GM23338 (cell line): ENCODE measurements around the gene SVBP. TPM values are rescaled to one million over a fixed set of nuclear protein-coding genes. Genes with fewer than 3 reads are reported as not detected.

Experiments
- ATAC-seq: fragments of 200-7000 bp; cut with Tn5 transposase; 3 replicates; pipeline ENCODE4 v1.9.1; 2020
- DNase-seq: peaks from one replicate; pipeline ENCODE4 v3.0.0-alpha.2; 2015; ENCODE audit warnings: low spot score
- H2AFZ ChIP-seq: fragments of 200-600 bp; sonication (generic); 2 replicates; pipeline ENCODE4 v1.8.0; 2016; ENCODE audit warnings: antibody characterized with exemption, mild to moderate bottlenecking, moderate library complexity
- H3F3A ChIP-seq: fragments of 200-600 bp; sonication (generic); replicated peaks from 2 replicates; pipeline ENCODE4 v1.8.0; 2017; ENCODE audit warnings: antibody characterized with exemption, mixed run types, low read depth
- H3K27ac ChIP-seq: fragments of 200-600 bp; sonication (generic); 2 replicates; pipeline ENCODE4 v1.6.1; 2016; ENCODE audit warnings: low read depth
- H3K27me3 ChIP-seq: fragments of 200-600 bp; sonication (generic); 2 replicates; pipeline ENCODE4 v1.8.0; 2016; ENCODE audit warnings: mild to moderate bottlenecking, mixed run types, moderate library complexity; ENCODE audit not compliant: insufficient read depth
- H3K36me3 ChIP-seq: fragments of 200-600 bp; sonication (generic); 2 replicates; pipeline ENCODE4 v1.8.0; 2016; ENCODE audit warnings: mild to moderate bottlenecking; ENCODE audit not compliant: insufficient read depth
- H3K4me1 ChIP-seq: fragments of 200-600 bp; sonication (generic); 2 replicates; pipeline ENCODE4 v1.8.0; 2016; ENCODE audit warnings: mild to moderate bottlenecking, moderate library complexity; ENCODE audit not compliant: insufficient read depth
- H3K4me2 ChIP-seq: fragments of 200-600 bp; sonication (generic); 2 replicates; pipeline ENCODE4 v1.7.1; 2017; ENCODE audit warnings: mixed run types
- H3K4me3 ChIP-seq: fragments of 200-600 bp; sonication (generic); 2 replicates; pipeline ENCODE4 v1.6.1; 2016; ENCODE audit warnings: mixed run types
- H3K79me2 ChIP-seq: fragments of 200-600 bp; sonication (generic); replicated peaks from 2 replicates; pipeline ENCODE4 v1.8.0; 2017; ENCODE audit warnings: mild to moderate bottlenecking; ENCODE audit not compliant: insufficient read depth
- H3K9me2 ChIP-seq: fragments of 200-600 bp; sonication (generic); 2 replicates; pipeline ENCODE4 v1.8.0; 2017; ENCODE audit not compliant: insufficient read depth
- H4K20me1 ChIP-seq: fragments of 200-600 bp; sonication (generic); replicated peaks from 2 replicates; pipeline ENCODE4 v1.8.0; 2017; ENCODE audit warnings: mild to moderate bottlenecking; ENCODE audit not compliant: insufficient read depth
- H3K27ac Mint-ChIP-seq: 2 replicates; pipeline ENCODE4 v1.8.0; 2020; ENCODE audit warnings: inconsistent platforms, mild to moderate bottlenecking, moderate library complexity, mixed read lengths
- H3K27me3 Mint-ChIP-seq: 3 replicates; pipeline ENCODE4 v1.8.0; 2022; ENCODE audit warnings: low read depth, mild to moderate bottlenecking, moderate library complexity, mixed read lengths, inconsistent platforms; ENCODE audit not compliant: insufficient read depth, poor library complexity
- H3K36me3 Mint-ChIP-seq: 3 replicates; pipeline ENCODE4 v1.8.0; 2021; ENCODE audit warnings: low read depth, mild to moderate bottlenecking, inconsistent platforms, moderate library complexity, mixed read lengths
- H3K4me1 Mint-ChIP-seq: 3 replicates; pipeline ENCODE4 v1.8.0; 2020; ENCODE audit warnings: mild to moderate bottlenecking, inconsistent platforms, mixed read lengths
- H3K4me3 Mint-ChIP-seq: 3 replicates; pipeline ENCODE4 v1.8.0; 2021; ENCODE audit warnings: moderate library complexity, mild to moderate bottlenecking, inconsistent platforms, mixed read lengths
- H3K9me3 Mint-ChIP-seq: 3 replicates; pipeline ENCODE4 v1.8.0; 2020; ENCODE audit warnings: moderate library complexity, mild to moderate bottlenecking, inconsistent platforms, mixed read lengths
- CREB1 ChIP-seq: fragments of 250-450 bp; sonication (Bioruptor Pico); IDR thresholded peaks from 2 replicates; pipeline ENCODE4 v1.5.0; 2020; ENCODE audit warnings: low read depth, mild to moderate bottlenecking, moderate library complexity
- ETS1 ChIP-seq: IDR thresholded peaks from 2 replicates; pipeline ENCODE4 v1.6.1; 2016; ENCODE audit warnings: antibody characterized with exemption
- EZH2 ChIP-seq: fragments of 200-600 bp; sonication (generic); IDR thresholded peaks from one replicate; pipeline ENCODE4 v1.8.0; 2017; ENCODE audit warnings: antibody characterized with exemption, mild to moderate bottlenecking, low read depth; ENCODE audit not compliant: unreplicated experiment
- EZH2phosphoT487 ChIP-seq: fragments of 200-600 bp; sonication (generic); IDR thresholded peaks from one replicate; pipeline ENCODE4 v1.8.1; 2018; ENCODE audit warnings: antibody characterized with exemption; ENCODE audit not compliant: unreplicated experiment
- JUNB ChIP-seq: IDR thresholded peaks from one replicate; pipeline ENCODE4 v1.6.1; 2016; ENCODE audit warnings: antibody characterized with exemption; ENCODE audit not compliant: unreplicated experiment
- POLR2AphosphoS5 ChIP-seq: IDR thresholded peaks from 2 replicates; pipeline ENCODE4 v1.6.1; 2016; ENCODE audit warnings: antibody characterized with exemption, low read depth
- REST ChIP-seq: IDR thresholded peaks from one replicate; pipeline ENCODE4 v1.6.1; 2018; ENCODE audit warnings: antibody characterized with exemption; ENCODE audit not compliant: unreplicated experiment
- STAT1 ChIP-seq: IDR thresholded peaks from one replicate; pipeline ENCODE4 v1.6.1; 2016; ENCODE audit warnings: antibody characterized with exemption; ENCODE audit not compliant: unreplicated experiment
- ZNF114 ChIP-seq: fragments of 250-450 bp; sonication (Bioruptor Pico); IDR thresholded peaks from 2 replicates; pipeline ENCODE4 v1.5.0; 2020; ENCODE audit warnings: mild to moderate bottlenecking, moderate library complexity
- ZNF331 ChIP-seq: fragments of 250-450 bp; sonication (Bioruptor Pico); IDR thresholded peaks from 2 replicates; pipeline ENCODE4 v1.5.0; 2020; ENCODE audit warnings: low read depth, mild to moderate bottlenecking, moderate library complexity
- ZNF462 ChIP-seq: fragments of 250-450 bp; sonication (Bioruptor Pico); IDR thresholded peaks from 2 replicates; pipeline ENCODE4 v1.5.0; 2020; ENCODE audit warnings: mild to moderate bottlenecking, moderate library complexity
- polyA plus RNA-seq: library from polyadenylated mRNA; unstranded; fragments of >200 nt; fragmentation: Nextera tagmentation; extraction: Ambion mirVana; gene quantifications from 2 replicates; pipeline ENCODE4 v1.2.1, GENCODE V29; 2016
- total RNA-seq: library from RNA; depleted of rRNA; stranded (reverse); fragments of >200 nt; shearing (Covaris generic); gene quantifications from 2 replicates; pipeline ENCODE4 v1.2.3, GENCODE V29; 2014

SVBP gene
- total and polyA plus RNA-seq, 2 experiments from 2014 or later: 22.1 to 82.1 TPM

GRCh38 chr1:42774928-42775526, 42.2 kb downstream of the SVBP start:
- Histone ChIP-seq H3K9me2 (no peaks in the 10 kb centered on the region), H4K20me1 (peaks cover 8% of the 10 kb centered on the region; the same call in 1 of the 2 replicates), H3K4me3 (no peak overlapping the region), H3K4me2 (no peak overlapping the region), H2AFZ (no peak overlapping the region), H3F3A (no peaks in the 10 kb centered on the region), H3K4me1 (peaks cover 13% of the 10 kb centered on the region), H3K27me3 (no peaks in the 10 kb centered on the region), H3K27ac (no peak overlapping the region), H3K36me3 (peaks cover 18% of the 10 kb centered on the region), H3K79me2 (peaks cover 33% of the 10 kb centered on the region)
- Mint-ChIP-seq H3K9me3 (no peaks in the 10 kb centered on the region; the same call in 2 of the 3 replicates), H3K36me3 (peaks cover 48% of the 10 kb centered on the region), H3K4me1 (peaks cover 5% of the 10 kb centered on the region; the same call in 1 of the 3 replicates), H3K4me3 (no peak overlapping the region), H3K27me3 (peaks cover 6% of the 10 kb centered on the region), H3K27ac (no peak overlapping the region)
- TF ChIP-seq ETS1: no peak
- no peak for TF ChIP-seq REST
- no peak for TF ChIP-seq ZNF331 (CRISPR knock-in tag)
- no peak for TF ChIP-seq ZNF114 (CRISPR knock-in tag)
- TF ChIP-seq POLR2AphosphoS5: no peak
- TF ChIP-seq ZNF462: no peak
- TF ChIP-seq STAT1: no peak
- TF ChIP-seq EZH2: no peak
- no peak for TF ChIP-seq CREB1
- TF ChIP-seq JUNB: no peak
- TF ChIP-seq EZH2phosphoT487: no peak
- DNase-seq: no peak
- ATAC-seq: no peak
